ENCODE data around the gene SNRPA1. TPM values are rescaled to one million over a fixed set of nuclear protein-coding genes. Genes with fewer than 3 reads are reported as not detected.

Gene SNRPA1
- total RNA-seq, 2 experiments from 2014 or later = 107 to 113 TPM

GRCh38 chr15:101250341-101250831, 44.7 kb downstream of the SNRPA1 start:
- DNase-seq = no peak
- Mint-ChIP-seq H3K4me1 (peaks cover 79% of the 10 kb centered on the region), H3K27me3 (no peaks in the 10 kb centered on the region), H3K36me3 (ENCODE audit: low read depth) (peaks cover 46% of the 10 kb centered on the region), H3K4me3 (peak overlapping the region; percentile 80), H3K27ac (peak overlapping the region; percentile 80), H3K9me3 (no peaks in the 10 kb centered on the region)
- POLR2A ChIA-PET = interaction anchor here (0.9 to 4.0 kb wide), 10 partner anchors 9 to 160 kb away, joined by 3 to 66 read pairs (median 7); no protein-coding TSS in a partner anchor
- CTCF ChIA-PET = interaction anchor here (0.8 to 1.5 kb wide), 6 partner anchors 8 to 83 kb away, joined by 3 to 5 read pairs (median 3); no protein-coding TSS in a partner anchor

GRCh38 chr15:101248274-101248673, 46.8 kb downstream of the SNRPA1 start:
- Mint-ChIP-seq H3K36me3 (ENCODE audit: low read depth) (peaks cover 65% of the 10 kb centered on the region), H3K4me3 (peak overlapping the region; percentile 11), H3K4me1 (peaks cover 82% of the 10 kb centered on the region), H3K27ac (peak overlapping the region; percentile 67), H3K27me3 (no peaks in the 10 kb centered on the region), H3K9me3 (no peaks in the 10 kb centered on the region)
- POLR2A ChIA-PET = interaction anchor here (0.5 to 2.9 kb wide), 7 partner anchors 8 to 95 kb away, joined by 3 to 12 read pairs (median 4); no protein-coding TSS in a partner anchor
- CTCF ChIA-PET = interaction anchor here (0.5 to 6.4 kb wide), 10 partner anchors 8 to 240 kb away, joined by 3 to 51 read pairs (median 4); no protein-coding TSS in a partner anchor
- no peak for DNase-seq

- Mint-ChIP-seq H3K4me3 (peak overlapping the region; percentile 59), H3K9me3 (no peaks in the 10 kb centered on the region), H3K36me3 (ENCODE audit: low read depth) (peaks cover 72% of the 10 kb centered on the region), H3K4me1 (peaks cover 84% of the 10 kb centered on the region), H3K27me3 (no peaks in the 10 kb centered on the region), H3K27ac (peak overlapping the region; percentile 67)
- ChIA-PET POLR2A (interaction anchor here (0.6 to 2.9 kb wide), 9 partner anchors 7 to 128 kb away, joined by 3 to 12 read pairs (median 3); no protein-coding TSS in a partner anchor), CTCF (interaction anchor here (0.8 to 6.4 kb wide), 7 partner anchors 7 to 233 kb away, joined by 3 to 51 read pairs (median 4); no protein-coding TSS in a partner anchor)
- DNase-seq = no peak
Measured at GRCh38 chr15:101246824-101247745, 48.0 kb downstream of the SNRPA1 start.

GRCh38 chr15:101246391-101246790, 48.7 kb downstream of the SNRPA1 start:
- H3K27me3 Mint-ChIP-seq = no peaks in the 10 kb centered on the region
- no peak for DNase-seq
- ChIA-PET POLR2A (interaction anchor here (0.6 to 7.5 kb wide), 7 partner anchors 38 to 120 kb away, joined by 3 to 103 read pairs (median 3); no protein-coding TSS in a partner anchor), CTCF (interaction anchor here (6.4 kb wide), 1 partner anchor 10 kb away, joined by 51 read pairs; no protein-coding TSS in a partner anchor)
- H3K4me3 Mint-ChIP-seq = peak overlapping the region; percentile 59
- H3K36me3 Mint-ChIP-seq (ENCODE audit: low read depth) = peaks cover 75% of the 10 kb centered on the region
- no peaks in the 10 kb centered on the region for H3K9me3 Mint-ChIP-seq
- peak overlapping the region; percentile 67 for H3K27ac Mint-ChIP-seq
- H3K4me1 Mint-ChIP-seq = peaks cover 91% of the 10 kb centered on the region

- Mint-ChIP-seq H3K9me3 (no peaks in the 10 kb centered on the region), H3K4me3 (peak overlapping the region; percentile 16), H3K4me1 (peaks cover 97% of the 10 kb centered on the region), H3K36me3 (ENCODE audit: low read depth) (peaks cover 67% of the 10 kb centered on the region), H3K27me3 (no peaks in the 10 kb centered on the region), H3K27ac (peak overlapping the region; percentile 84)
- DNase-seq = no peak
- ChIA-PET POLR2A (interaction anchor here (0.5 to 7.5 kb wide), 8 partner anchors 31 to 118 kb away, joined by 3 to 103 read pairs (median 8); partner anchors contain the start of gene SNRPA1), CTCF (interaction anchor here (0.8 to 6.4 kb wide), 12 partner anchors 9 to 397 kb away, joined by 3 to 51 read pairs (median 4); no protein-coding TSS in a partner anchor)
Measured at GRCh38 chr15:101244889-101245668, 50.0 kb downstream of the SNRPA1 start.

- Mint-ChIP-seq H3K27me3 (no peaks in the 10 kb centered on the region), H3K9me3 (no peaks in the 10 kb centered on the region), H3K36me3 (ENCODE audit: low read depth) (peaks cover 63% of the 10 kb centered on the region), H3K4me3 (peak overlapping the region; percentile 15), H3K27ac (peak overlapping the region; percentile 84), H3K4me1 (peaks cover 98% of the 10 kb centered on the region)
- no peak for DNase-seq
- ChIA-PET CTCF (interaction anchor here (0.8 to 6.4 kb wide), 11 partner anchors 8 to 236 kb away, joined by 3 to 51 read pairs (median 3); no protein-coding TSS in a partner anchor), POLR2A (interaction anchor here (1.4 to 7.5 kb wide), 8 partner anchors 7 to 117 kb away, joined by 6 to 103 read pairs (median 12); partner anchors contain the start of genes CHSY1 and SNRPA1)
Measured at GRCh38 chr15:101244036-101244781, 50.8 kb downstream of the SNRPA1 start.

- Mint-ChIP-seq H3K27me3 (no peaks in the 10 kb centered on the region), H3K4me3 (peak overlapping the region; percentile 60), H3K36me3 (ENCODE audit: low read depth) (peaks cover 62% of the 10 kb centered on the region), H3K9me3 (no peaks in the 10 kb centered on the region), H3K4me1 (peaks cover 100% of the 10 kb centered on the region), H3K27ac (peak overlapping the region; percentile 84)
- ChIA-PET CTCF (interaction anchor here (0.7 to 6.4 kb wide), 12 partner anchors 8 to 236 kb away, joined by 3 to 51 read pairs (median 4); partner anchors contain the start of gene CHSY1), POLR2A (interaction anchor here (1.2 to 7.5 kb wide), 12 partner anchors 8 to 76 kb away, joined by 3 to 103 read pairs (median 6); partner anchors contain the start of genes CHSY1 and SNRPA1)
- no peak for DNase-seq
Measured at GRCh38 chr15:101243420-101243819, 51.6 kb downstream of the SNRPA1 start.

- Mint-ChIP-seq H3K4me3 (peak overlapping the region; percentile 60), H3K9me3 (no peaks in the 10 kb centered on the region), H3K27me3 (no peaks in the 10 kb centered on the region), H3K27ac (peak overlapping the region; percentile 84), H3K4me1 (peaks cover 98% of the 10 kb centered on the region), H3K36me3 (ENCODE audit: low read depth) (peaks cover 59% of the 10 kb centered on the region)
- ChIA-PET POLR2A (interaction anchor here (0.9 to 7.5 kb wide), 14 partner anchors 8 to 153 kb away, joined by 3 to 103 read pairs (median 6); partner anchors contain the start of genes CHSY1 and SNRPA1), CTCF (interaction anchor here (0.7 to 6.4 kb wide), 12 partner anchors 8 to 235 kb away, joined by 3 to 51 read pairs (median 4); partner anchors contain the start of gene CHSY1)
- no peak for DNase-seq
Measured at GRCh38 chr15:101242999-101243336, 52.1 kb downstream of the SNRPA1 start.

- peaks cover 60% of the 10 kb centered on the region for H3K36me3 Mint-ChIP-seq (ENCODE audit: low read depth)
- CTCF ChIA-PET = interaction anchor here (0.7 to 6.4 kb wide), 15 partner anchors 9 to 235 kb away, joined by 3 to 51 read pairs (median 4); partner anchors contain the start of gene CHSY1
Measured at GRCh38 chr15:101242160-101242998, 52.7 kb downstream of the SNRPA1 start.

GRCh38 chr15:101240358-101240757, 54.7 kb downstream of the SNRPA1 start:
- ChIA-PET POLR2A (interaction anchor here (0.7 to 7.5 kb wide), 12 partner anchors 8 to 224 kb away, joined by 3 to 103 read pairs (median 6); partner anchors contain the start of gene CHSY1), CTCF (interaction anchor here (0.7 to 5.8 kb wide), 16 partner anchors 8 to 233 kb away, joined by 3 to 28 read pairs (median 7); partner anchors contain the start of gene CHSY1)
- peaks cover 55% of the 10 kb centered on the region for H3K36me3 Mint-ChIP-seq (ENCODE audit: low read depth)
- H3K9me3 Mint-ChIP-seq = no peaks in the 10 kb centered on the region
- H3K4me3 Mint-ChIP-seq = no peak overlapping the region
- H3K27ac Mint-ChIP-seq = peak overlapping the region; percentile 83
- DNase-seq = no peak
- H3K27me3 Mint-ChIP-seq = no peaks in the 10 kb centered on the region
- H3K4me1 Mint-ChIP-seq = peaks cover 82% of the 10 kb centered on the region

More at GRCh38 chr15:101242160-101242998, 52.7 kb downstream of the SNRPA1 start:
- Mint-ChIP-seq H3K27ac (peak overlapping the region; percentile 84), H3K27me3 (no peaks in the 10 kb centered on the region), H3K4me3 (peak overlapping the region; percentile 60), H3K4me1 (peaks cover 95% of the 10 kb centered on the region), H3K9me3 (no peaks in the 10 kb centered on the region)
- DNase-seq = peak; percentile 80
- POLR2A ChIA-PET = interaction anchor here (0.9 to 7.5 kb wide), 18 partner anchors 9 to 152 kb away, joined by 3 to 103 read pairs (median 4); partner anchors contain the start of genes CHSY1 and SNRPA1
